Measurements from ENCODE around the gene NME3.

The NME3 gene

DNA sequence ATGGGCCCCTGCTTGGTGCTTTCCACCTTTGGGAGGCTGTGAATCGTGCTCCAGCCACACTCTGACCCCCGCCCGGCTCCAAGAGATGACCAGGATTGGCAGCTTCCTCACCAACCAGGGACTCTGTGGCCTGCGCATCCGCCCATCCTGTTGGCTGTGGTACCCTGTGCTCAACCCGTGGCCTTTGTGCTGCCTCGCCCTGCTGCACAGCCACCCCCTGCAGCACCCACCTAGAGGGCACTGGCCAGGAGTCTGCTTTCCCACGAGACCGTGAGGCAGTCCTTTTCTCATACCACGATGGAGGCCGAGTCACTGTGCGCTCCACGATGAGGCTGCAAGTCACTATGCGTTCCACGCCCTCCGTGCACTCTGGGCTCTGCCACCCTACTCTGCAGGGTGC is 19.4 kb downstream of the NME3 start:
- no peaks in the 10 kb centered on the region for H3K79me1 ChIP-seq (ENCODE audit: low read depth, low read length)
- H3K23ac ChIP-seq (ENCODE audit: low read depth, low read length, poor library complexity): no peak overlapping the region
- H3K9ac ChIP-seq (ENCODE audit: low read depth, low read length, poor library complexity): peak overlapping the region; percentile 50
- no peak overlapping the region for H2AFZ ChIP-seq (ENCODE audit: low read length)
- no peak overlapping the region for H4K91ac ChIP-seq (ENCODE audit: low read depth, low read length, poor library complexity)
- no peak overlapping the region for H2BK15ac ChIP-seq (ENCODE audit: low read length)
- no peak overlapping the region for H3K4ac ChIP-seq (ENCODE audit: low read length)
- H2BK120ac ChIP-seq (ENCODE audit: low read depth, low read length): no peak overlapping the region
- H3K27ac ChIP-seq (replicated peaks; ENCODE audit: low read length): no peak overlapping the region
- H2BK12ac ChIP-seq (ENCODE audit: low read length): peak overlapping the region; percentile 75
- no peak overlapping the region for H2AK5ac ChIP-seq (ENCODE audit: low read depth, low read length)
- WGBS, 2 donors (ENCODE audit: extremely low coverage in 2 of 2, insufficient read length in 2 of 2, insufficient replicate concordance in 1 of 2): no CpG with 5 or more reads among the region's 16 CpGs
- no peaks in the 10 kb centered on the region for H3K4me1 ChIP-seq (ENCODE audit: control insufficient read depth in 2 of 2, insufficient read depth in 1 of 2, low read depth in 1 of 2, low read length in 2 of 2)
- H3K9me3 ChIP-seq (replicated peaks in 1 of 2; ENCODE audit: control insufficient read depth in 2 of 2, insufficient read depth in 1 of 2, low read depth in 1 of 2, low read length in 2 of 2): no peaks in the 10 kb centered on the region
- no peak overlapping the region for H4K8ac ChIP-seq (ENCODE audit: low read depth, low read length)
- H3K36me3 ChIP-seq (replicated peaks in 1 of 2; ENCODE audit: control insufficient read depth in 2 of 2, insufficient read depth in 2 of 2, low read length in 2 of 2): peaks cover 38 to 76% of the 10 kb centered on the region in 2 donors
- no peak overlapping the region for H3K18ac ChIP-seq (ENCODE audit: low read length)
- DNase-seq (ENCODE audit: low spot score): no peak
- H2BK5ac ChIP-seq (ENCODE audit: low read length): no peak overlapping the region
- no peak overlapping the region for H3K14ac ChIP-seq (ENCODE audit: low read length)
- peak overlapping the region in 1 of 2 donors; percentile 24 for H3K4me3 ChIP-seq (ENCODE audit: low read length in 2 of 2)
- H3K4me2 ChIP-seq (ENCODE audit: insufficient read depth, low read length, poor library complexity, severe bottlenecking): no peak overlapping the region
- H3K27me3 ChIP-seq (ENCODE audit: control insufficient read depth in 3 of 3, insufficient read depth in 3 of 3, low read depth in 1 of 3, low read length in 3 of 3): no peaks in the 10 kb centered on the region

DNA sequence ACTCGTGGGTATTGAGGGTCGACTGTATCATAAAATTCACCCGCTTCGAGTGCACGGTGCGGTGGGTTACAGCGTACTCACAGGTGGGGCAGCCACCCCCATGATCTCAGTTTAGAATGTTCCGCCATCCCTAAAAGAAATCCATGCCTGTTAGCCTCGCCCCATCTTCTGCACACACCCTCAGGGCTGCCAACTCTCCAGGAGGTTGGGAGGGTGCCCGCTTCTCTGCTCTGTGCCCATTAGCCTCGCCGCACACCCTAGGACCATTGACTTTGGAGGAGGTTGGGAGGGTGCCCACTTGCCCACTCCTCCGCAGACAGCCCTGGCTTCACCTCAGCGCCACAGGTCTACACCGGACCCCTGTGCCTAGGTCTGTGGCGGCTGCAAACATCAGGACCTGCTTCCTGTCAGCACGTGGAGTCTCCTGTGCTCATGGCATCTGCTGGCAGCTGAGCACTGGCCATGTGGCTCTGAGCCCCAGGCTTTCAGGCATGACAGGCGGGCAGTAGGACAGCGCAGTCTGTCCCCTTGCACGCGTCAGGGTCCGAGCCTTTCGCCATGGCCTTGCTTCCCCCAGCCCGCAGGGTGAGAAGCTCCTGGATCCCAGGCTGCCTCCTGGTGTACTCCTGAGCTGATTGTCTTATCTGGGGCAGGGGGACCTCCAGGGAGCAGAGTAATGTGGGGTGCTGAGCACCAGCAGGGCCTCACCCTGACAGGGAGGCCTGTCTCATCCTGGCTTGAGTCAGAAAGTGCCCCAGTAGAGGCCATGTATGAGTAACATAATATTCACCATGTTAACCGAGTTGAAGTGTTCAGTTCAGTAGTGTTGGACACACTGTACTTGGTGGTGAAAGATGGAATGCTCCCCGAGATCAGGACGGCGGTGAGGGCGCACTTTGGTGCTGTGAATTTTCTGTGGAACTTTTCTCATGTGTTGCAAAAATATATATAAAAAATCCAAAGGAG is 21.9 kb downstream of the NME3 start:
- H2AK5ac ChIP-seq (ENCODE audit: low read depth, low read length): no peak overlapping the region
- no peak overlapping the region for H3K18ac ChIP-seq (ENCODE audit: low read length)
- H3K27me3 ChIP-seq (ENCODE audit: control insufficient read depth in 3 of 3, insufficient read depth in 3 of 3, low read depth in 1 of 3, low read length in 3 of 3): no peaks in the 10 kb centered on the region
- no peak overlapping the region for H4K91ac ChIP-seq (ENCODE audit: low read depth, low read length, poor library complexity)
- peaks cover 0 to 1% of the 10 kb centered on the region in 2 donors for H3K9me3 ChIP-seq (replicated peaks in 1 of 2; ENCODE audit: control insufficient read depth in 2 of 2, insufficient read depth in 1 of 2, low read depth in 1 of 2, low read length in 2 of 2)
- H2BK15ac ChIP-seq (ENCODE audit: low read length): no peak overlapping the region
- DNase-seq (ENCODE audit: low spot score): no peak
- H2BK12ac ChIP-seq (ENCODE audit: low read length): no peak overlapping the region
- H3K4ac ChIP-seq (ENCODE audit: low read length): no peak overlapping the region
- no peak overlapping the region for H2BK120ac ChIP-seq (ENCODE audit: low read depth, low read length)
- H3K4me1 ChIP-seq (ENCODE audit: control insufficient read depth in 2 of 2, insufficient read depth in 1 of 2, low read depth in 1 of 2, low read length in 2 of 2): no peaks in the 10 kb centered on the region
- H3K9ac ChIP-seq (ENCODE audit: low read depth, low read length, poor library complexity): no peak overlapping the region
- no peak overlapping the region for H2BK5ac ChIP-seq (ENCODE audit: low read length)
- H3K27ac ChIP-seq (replicated peaks; ENCODE audit: low read length): no peak overlapping the region
- no peak overlapping the region for H3K14ac ChIP-seq (ENCODE audit: low read length)
- H4K8ac ChIP-seq (ENCODE audit: low read depth, low read length): no peak overlapping the region
- no peak overlapping the region for H3K4me2 ChIP-seq (ENCODE audit: insufficient read depth, low read length, poor library complexity, severe bottlenecking)
- H3K79me1 ChIP-seq (ENCODE audit: low read depth, low read length): peaks cover 1% of the 10 kb centered on the region
- no CpG with 5 or more reads among the region's 29 CpGs for whole genome bisulfite sequencing, 2 donors (ENCODE audit: extremely low coverage in 2 of 2, insufficient read length in 2 of 2, insufficient replicate concordance in 1 of 2)
- peak overlapping the region; percentile 5 for H3K23ac ChIP-seq (ENCODE audit: low read depth, low read length, poor library complexity)
- H3K36me3 ChIP-seq (replicated peaks in 1 of 2; ENCODE audit: control insufficient read depth in 2 of 2, insufficient read depth in 2 of 2, low read length in 2 of 2): peaks cover 41 to 80% of the 10 kb centered on the region in 2 donors
- H3K4me3 ChIP-seq (ENCODE audit: low read length in 2 of 2): peak overlapping the region in 1 of 2 donors; percentile 3
- no peak overlapping the region for H2AFZ ChIP-seq (ENCODE audit: low read length)

DNA sequence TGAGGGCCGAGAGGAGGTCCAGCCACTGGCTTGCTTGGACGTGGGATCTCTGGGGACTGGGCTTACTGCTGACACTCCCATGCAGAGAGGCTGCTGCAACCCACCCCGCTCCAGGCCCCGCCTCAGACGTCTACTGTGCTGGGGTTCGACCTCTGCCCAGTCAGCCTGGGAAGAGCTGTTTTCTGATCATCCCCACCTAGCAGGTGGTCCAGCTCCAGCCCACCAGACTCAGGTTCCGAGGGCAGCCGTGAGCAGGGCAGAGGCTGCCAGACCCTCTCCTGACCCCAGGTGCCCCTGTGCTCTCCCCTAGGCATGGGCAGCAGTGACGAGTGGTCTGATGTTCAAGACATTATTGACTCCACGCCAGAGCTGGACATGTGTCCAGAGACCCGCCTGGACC is 23.4 kb downstream of the NME3 start:
- Histone ChIP-seq H3K36me3 (replicated peaks in 1 of 2; ENCODE audit: control insufficient read depth in 2 of 2, insufficient read depth in 2 of 2, low read length in 2 of 2) (peaks cover 45 to 87% of the 10 kb centered on the region in 2 donors), H2AFZ (ENCODE audit: low read length) (no peak overlapping the region)
- WGBS, 2 donors (ENCODE audit: extremely low coverage in 2 of 2, insufficient read length in 2 of 2, insufficient replicate concordance in 1 of 2): no CpG with 5 or more reads among the region's 11 CpGs

DNA sequence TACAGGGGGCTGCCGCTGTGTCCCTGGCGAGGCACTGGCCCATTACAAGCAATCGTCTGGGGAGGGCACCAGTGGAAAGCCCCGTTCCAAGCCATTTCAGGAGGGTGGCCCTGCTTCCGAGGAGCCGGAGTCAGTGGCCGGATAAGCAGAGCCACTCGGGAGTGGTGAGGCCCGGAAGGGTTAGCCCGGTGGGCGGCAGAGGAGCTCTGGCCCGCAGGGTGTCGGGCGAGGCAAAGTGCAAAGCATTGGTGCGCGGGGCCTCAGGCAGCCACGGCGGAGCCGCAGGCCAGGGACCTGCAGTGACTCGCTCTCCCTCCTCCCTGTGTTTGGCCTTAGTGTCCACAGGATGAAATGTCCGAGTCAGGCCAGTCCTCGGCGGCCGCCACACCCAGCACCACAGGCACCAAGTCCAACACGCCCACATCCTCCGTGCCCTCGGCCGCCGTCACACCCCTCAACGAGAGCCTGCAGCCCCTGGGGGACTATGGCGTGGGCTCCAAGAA is 24.6 kb downstream of the NME3 start:
- Histone ChIP-seq H3K4me3 (ENCODE audit: low read length in 2 of 2) (no peak overlapping the region), H4K8ac (ENCODE audit: low read depth, low read length) (no peak overlapping the region), H2BK12ac (ENCODE audit: low read length) (peak overlapping the region; percentile 41), H3K27me3 (ENCODE audit: control insufficient read depth in 3 of 3, insufficient read depth in 3 of 3, low read depth in 1 of 3, low read length in 3 of 3) (no peaks in the 10 kb centered on the region), H3K14ac (ENCODE audit: low read length) (no peak overlapping the region), H4K91ac (ENCODE audit: low read depth, low read length, poor library complexity) (no peak overlapping the region), H3K9ac (ENCODE audit: low read depth, low read length, poor library complexity) (peak overlapping the region; percentile 44), H3K36me3 (replicated peaks in 1 of 2; ENCODE audit: control insufficient read depth in 2 of 2, insufficient read depth in 2 of 2, low read length in 2 of 2) (peaks cover 38 to 83% of the 10 kb centered on the region in 2 donors), H3K4me2 (ENCODE audit: insufficient read depth, low read length, poor library complexity, severe bottlenecking) (no peak overlapping the region), H3K79me1 (ENCODE audit: low read depth, low read length) (peaks cover 1% of the 10 kb centered on the region), H3K4me1 (ENCODE audit: control insufficient read depth in 2 of 2, insufficient read depth in 1 of 2, low read depth in 1 of 2, low read length in 2 of 2) (no peaks in the 10 kb centered on the region), H3K23ac (ENCODE audit: low read depth, low read length, poor library complexity) (peak overlapping the region; percentile 65), H2AK5ac (ENCODE audit: low read depth, low read length) (no peak overlapping the region), H2AFZ (ENCODE audit: low read length) (no peak overlapping the region), H3K9me3 (replicated peaks in 1 of 2; ENCODE audit: control insufficient read depth in 2 of 2, insufficient read depth in 1 of 2, low read depth in 1 of 2, low read length in 2 of 2) (peaks cover 0 to 1% of the 10 kb centered on the region in 2 donors), H3K4ac (ENCODE audit: low read length) (no peak overlapping the region), H2BK15ac (ENCODE audit: low read length) (no peak overlapping the region), H2BK5ac (ENCODE audit: low read length) (no peak overlapping the region), H3K27ac (replicated peaks; ENCODE audit: low read length) (no peak overlapping the region), H2BK120ac (ENCODE audit: low read depth, low read length) (no peak overlapping the region), H3K18ac (ENCODE audit: low read length) (no peak overlapping the region)
- no CpG with 5 or more reads among the region's 31 CpGs for WGBS, 2 donors (ENCODE audit: extremely low coverage in 2 of 2, insufficient read length in 2 of 2, insufficient replicate concordance in 1 of 2)
- DNase-seq (ENCODE audit: low spot score): no peak

More for the DNA sequence above, 23.4 kb downstream of the NME3 start:
- DNase-seq (ENCODE audit: low spot score): no peak
- H2BK5ac ChIP-seq (ENCODE audit: low read length): no peak overlapping the region
- H4K91ac ChIP-seq (ENCODE audit: low read depth, low read length, poor library complexity): no peak overlapping the region
- H3K4ac ChIP-seq (ENCODE audit: low read length): no peak overlapping the region
- H3K79me1 ChIP-seq (ENCODE audit: low read depth, low read length): peaks cover 1% of the 10 kb centered on the region
- H3K14ac ChIP-seq (ENCODE audit: low read length): no peak overlapping the region
- no peaks in the 10 kb centered on the region for H3K4me1 ChIP-seq (ENCODE audit: control insufficient read depth in 2 of 2, insufficient read depth in 1 of 2, low read depth in 1 of 2, low read length in 2 of 2)
- H3K27ac ChIP-seq (replicated peaks; ENCODE audit: low read length): no peak overlapping the region
- H3K18ac ChIP-seq (ENCODE audit: low read length): no peak overlapping the region
- H2BK120ac ChIP-seq (ENCODE audit: low read depth, low read length): no peak overlapping the region
- no peak overlapping the region for H3K9ac ChIP-seq (ENCODE audit: low read depth, low read length, poor library complexity)
- no peak overlapping the region for H2BK15ac ChIP-seq (ENCODE audit: low read length)
- no peaks in the 10 kb centered on the region for H3K27me3 ChIP-seq (ENCODE audit: control insufficient read depth in 3 of 3, insufficient read depth in 3 of 3, low read depth in 1 of 3, low read length in 3 of 3)
- H3K4me3 ChIP-seq (ENCODE audit: low read length in 2 of 2): no peak overlapping the region
- no peak overlapping the region for H4K8ac ChIP-seq (ENCODE audit: low read depth, low read length)
- H3K4me2 ChIP-seq (ENCODE audit: insufficient read depth, low read length, poor library complexity, severe bottlenecking): no peak overlapping the region
- no peak overlapping the region for H3K23ac ChIP-seq (ENCODE audit: low read depth, low read length, poor library complexity)
- H2AK5ac ChIP-seq (ENCODE audit: low read depth, low read length): no peak overlapping the region
- peaks cover 0 to 1% of the 10 kb centered on the region in 2 donors for H3K9me3 ChIP-seq (replicated peaks in 1 of 2; ENCODE audit: control insufficient read depth in 2 of 2, insufficient read depth in 1 of 2, low read depth in 1 of 2, low read length in 2 of 2)
- no peak overlapping the region for H2BK12ac ChIP-seq (ENCODE audit: low read length)

All from neuronal stem cell (in vitro differentiated cells).